Epithelial cell of proximal tubule (primary cell): ENCODE results near the gene POU2AF2. TPM values are rescaled to one million over a fixed set of nuclear protein-coding genes. Genes with fewer than 3 reads are reported as not detected.

Experiments
- DNase-seq: peaks from one replicate; pipeline ENCODE4 v3.0.0-alpha.2; 2011; ENCODE audit warnings: low read depth
- H3K4me3 ChIP-seq: 2 replicates; pipeline ENCODE4 v1.5.1; 2011; ENCODE audit warnings: low read depth, mild to moderate bottlenecking, low read length
- CTCF ChIP-seq: conservative IDR thresholded peaks from 2 replicates; pipeline ENCODE4 v1.5.1; 2012; ENCODE audit warnings: low read depth, mild to moderate bottlenecking, low read length
- total RNA-seq: library from RNA; depleted of rRNA; stranded (reverse); fragments of >200 nt; gene quantifications from 2 replicates; pipeline ENCODE4 v1.2.3, GENCODE V29; 2015

The POU2AF2 gene
- total RNA-seq, 1 donor from 2014 or later: not detected

DNA sequence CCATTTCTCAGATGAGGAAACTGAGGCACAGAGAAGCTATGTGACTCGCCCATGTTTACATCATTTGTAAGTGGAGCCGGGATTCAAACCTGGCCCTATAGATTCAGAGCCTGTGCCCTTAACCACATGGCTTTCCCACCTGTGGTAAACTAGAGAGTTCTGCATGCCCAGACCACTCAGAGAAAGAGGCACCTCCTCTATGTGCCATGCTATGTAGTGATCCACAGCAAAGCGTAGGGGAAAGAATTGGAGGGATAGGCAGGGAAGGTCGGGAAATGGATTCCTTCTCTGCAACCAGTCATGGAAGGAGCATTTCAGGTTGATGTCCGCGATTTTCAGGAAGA lies 15.4 kb upstream of the POU2AF2 start:
- DNase-seq: no peak
- TF ChIP-seq CTCF: no peak
- H3K4me3 ChIP-seq: no peak overlapping the region

- TF ChIP-seq CTCF: no peak
- H3K4me3 ChIP-seq: no peak overlapping the region
- no peak for DNase-seq
Observed at GRCh38 chr11:111231836-111232235, 13.7 kb upstream of the POU2AF2 start.

GRCh38 chr11:111236383-111236782 lies 9.1 kb upstream of the POU2AF2 start:
- H3K4me3 ChIP-seq: no peak overlapping the region
- DNase-seq: no peak
- TF ChIP-seq CTCF: no peak

DNA sequence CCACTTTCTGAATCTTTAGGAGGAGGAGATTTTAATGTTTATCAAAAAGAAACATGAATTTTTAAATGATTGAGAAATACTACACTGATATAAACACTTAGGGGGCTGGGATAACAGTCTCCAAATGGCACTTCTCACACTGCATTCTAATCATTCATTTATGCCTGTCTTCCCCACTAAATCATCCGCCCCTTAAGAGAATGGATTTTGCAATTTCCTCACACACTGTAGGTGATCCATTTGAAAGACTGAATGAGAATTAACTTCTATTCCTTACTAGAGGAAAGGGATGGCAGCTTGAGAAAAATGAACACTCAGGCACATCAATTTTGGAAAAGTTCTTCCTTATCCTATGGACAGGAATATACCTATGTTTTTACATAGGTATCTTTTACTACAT lies 7.6 kb upstream of the POU2AF2 start:
- no peak overlapping the region for H3K4me3 ChIP-seq
- TF ChIP-seq CTCF: no peak
- DNase-seq: no peak

- no peak for DNase-seq
- TF ChIP-seq CTCF: no peak
- no peak overlapping the region for H3K4me3 ChIP-seq
Observed at GRCh38 chr11:111246956-111247355, 1.4 kb downstream of the POU2AF2 start.

GRCh38 chr11:111250936-111251335 lies 5.4 kb downstream of the POU2AF2 start:
- no peak for DNase-seq
- no peak overlapping the region for H3K4me3 ChIP-seq
- TF ChIP-seq CTCF: no peak

- DNase-seq: no peak
- H3K4me3 ChIP-seq: no peak overlapping the region
- TF ChIP-seq CTCF: no peak
Observed at GRCh38 chr11:111253131-111253530, 7.6 kb downstream of the POU2AF2 start.
